GM23338 (cell line): Measurements from ENCODE around the gene ARFIP1. TPM values are rescaled to one million over a fixed set of nuclear protein-coding genes. Genes with fewer than 3 reads are reported as not detected.

Experiments
- ATAC-seq: fragments of 200-7000 bp; cut with Tn5 transposase; 3 replicates; pipeline ENCODE4 v1.9.1; 2020
- DNase-seq: peaks from one replicate; pipeline ENCODE4 v3.0.0-alpha.2; 2015; ENCODE audit warnings: low spot score
- H2AFZ ChIP-seq: fragments of 200-600 bp; sonication (generic); 2 replicates; pipeline ENCODE4 v1.8.0; 2016; ENCODE audit warnings: antibody characterized with exemption, mild to moderate bottlenecking, moderate library complexity
- H3F3A ChIP-seq: fragments of 200-600 bp; sonication (generic); replicated peaks from 2 replicates; pipeline ENCODE4 v1.8.0; 2017; ENCODE audit warnings: antibody characterized with exemption, mixed run types, low read depth
- H3K27ac ChIP-seq: fragments of 200-600 bp; sonication (generic); 2 replicates; pipeline ENCODE4 v1.6.1; 2016; ENCODE audit warnings: low read depth
- H3K27me3 ChIP-seq: fragments of 200-600 bp; sonication (generic); 2 replicates; pipeline ENCODE4 v1.8.0; 2016; ENCODE audit warnings: mild to moderate bottlenecking, mixed run types, moderate library complexity; ENCODE audit not compliant: insufficient read depth
- H3K36me3 ChIP-seq: fragments of 200-600 bp; sonication (generic); 2 replicates; pipeline ENCODE4 v1.8.0; 2016; ENCODE audit warnings: mild to moderate bottlenecking; ENCODE audit not compliant: insufficient read depth
- H3K4me1 ChIP-seq: fragments of 200-600 bp; sonication (generic); 2 replicates; pipeline ENCODE4 v1.8.0; 2016; ENCODE audit warnings: mild to moderate bottlenecking, moderate library complexity; ENCODE audit not compliant: insufficient read depth
- H3K4me2 ChIP-seq: fragments of 200-600 bp; sonication (generic); 2 replicates; pipeline ENCODE4 v1.7.1; 2017; ENCODE audit warnings: mixed run types
- H3K4me3 ChIP-seq: fragments of 200-600 bp; sonication (generic); 2 replicates; pipeline ENCODE4 v1.6.1; 2016; ENCODE audit warnings: mixed run types
- H3K79me2 ChIP-seq: fragments of 200-600 bp; sonication (generic); replicated peaks from 2 replicates; pipeline ENCODE4 v1.8.0; 2017; ENCODE audit warnings: mild to moderate bottlenecking; ENCODE audit not compliant: insufficient read depth
- H3K9me2 ChIP-seq: fragments of 200-600 bp; sonication (generic); 2 replicates; pipeline ENCODE4 v1.8.0; 2017; ENCODE audit not compliant: insufficient read depth
- H4K20me1 ChIP-seq: fragments of 200-600 bp; sonication (generic); replicated peaks from 2 replicates; pipeline ENCODE4 v1.8.0; 2017; ENCODE audit warnings: mild to moderate bottlenecking; ENCODE audit not compliant: insufficient read depth
- H3K27ac Mint-ChIP-seq: 2 replicates; pipeline ENCODE4 v1.8.0; 2020; ENCODE audit warnings: inconsistent platforms, mild to moderate bottlenecking, moderate library complexity, mixed read lengths
- H3K27me3 Mint-ChIP-seq: 3 replicates; pipeline ENCODE4 v1.8.0; 2022; ENCODE audit warnings: low read depth, mild to moderate bottlenecking, moderate library complexity, mixed read lengths, inconsistent platforms; ENCODE audit not compliant: insufficient read depth, poor library complexity
- H3K36me3 Mint-ChIP-seq: 3 replicates; pipeline ENCODE4 v1.8.0; 2021; ENCODE audit warnings: low read depth, mild to moderate bottlenecking, inconsistent platforms, moderate library complexity, mixed read lengths
- H3K4me1 Mint-ChIP-seq: 3 replicates; pipeline ENCODE4 v1.8.0; 2020; ENCODE audit warnings: mild to moderate bottlenecking, inconsistent platforms, mixed read lengths
- H3K4me3 Mint-ChIP-seq: 3 replicates; pipeline ENCODE4 v1.8.0; 2021; ENCODE audit warnings: moderate library complexity, mild to moderate bottlenecking, inconsistent platforms, mixed read lengths
- H3K9me3 Mint-ChIP-seq: 3 replicates; pipeline ENCODE4 v1.8.0; 2020; ENCODE audit warnings: moderate library complexity, mild to moderate bottlenecking, inconsistent platforms, mixed read lengths
- CREB1 ChIP-seq: fragments of 250-450 bp; sonication (Bioruptor Pico); IDR thresholded peaks from 2 replicates; pipeline ENCODE4 v1.5.0; 2020; ENCODE audit warnings: low read depth, mild to moderate bottlenecking, moderate library complexity
- ETS1 ChIP-seq: IDR thresholded peaks from 2 replicates; pipeline ENCODE4 v1.6.1; 2016; ENCODE audit warnings: antibody characterized with exemption
- EZH2 ChIP-seq: fragments of 200-600 bp; sonication (generic); IDR thresholded peaks from one replicate; pipeline ENCODE4 v1.8.0; 2017; ENCODE audit warnings: antibody characterized with exemption, mild to moderate bottlenecking, low read depth; ENCODE audit not compliant: unreplicated experiment
- STAT1 ChIP-seq: IDR thresholded peaks from one replicate; pipeline ENCODE4 v1.6.1; 2016; ENCODE audit warnings: antibody characterized with exemption; ENCODE audit not compliant: unreplicated experiment
- ZNF114 ChIP-seq: fragments of 250-450 bp; sonication (Bioruptor Pico); IDR thresholded peaks from 2 replicates; pipeline ENCODE4 v1.5.0; 2020; ENCODE audit warnings: mild to moderate bottlenecking, moderate library complexity
- ZNF331 ChIP-seq: fragments of 250-450 bp; sonication (Bioruptor Pico); IDR thresholded peaks from 2 replicates; pipeline ENCODE4 v1.5.0; 2020; ENCODE audit warnings: low read depth, mild to moderate bottlenecking, moderate library complexity
- polyA plus RNA-seq: library from polyadenylated mRNA; unstranded; fragments of >200 nt; fragmentation: Nextera tagmentation; extraction: Ambion mirVana; gene quantifications from 2 replicates; pipeline ENCODE4 v1.2.1, GENCODE V29; 2016
- total RNA-seq: library from RNA; depleted of rRNA; stranded (reverse); fragments of >200 nt; shearing (Covaris generic); gene quantifications from 2 replicates; pipeline ENCODE4 v1.2.3, GENCODE V29; 2014
- TF ChIP-seq, protein P1 (sequence below): fragments of 250-450 bp; sonication (Bioruptor Pico); IDR thresholded peaks from 2 replicates; pipeline ENCODE4 v1.5.0; 2020; ENCODE audit warnings: mild to moderate bottlenecking, moderate library complexity

The ARFIP1 gene
- total and polyA plus RNA-seq, 2 experiments from 2014 or later = 46.0 to 49.6 TPM

GRCh38 chr4:152903658-152904057, 123.9 kb downstream of the ARFIP1 start (continued):
- TF ChIP-seq, protein P1, sequence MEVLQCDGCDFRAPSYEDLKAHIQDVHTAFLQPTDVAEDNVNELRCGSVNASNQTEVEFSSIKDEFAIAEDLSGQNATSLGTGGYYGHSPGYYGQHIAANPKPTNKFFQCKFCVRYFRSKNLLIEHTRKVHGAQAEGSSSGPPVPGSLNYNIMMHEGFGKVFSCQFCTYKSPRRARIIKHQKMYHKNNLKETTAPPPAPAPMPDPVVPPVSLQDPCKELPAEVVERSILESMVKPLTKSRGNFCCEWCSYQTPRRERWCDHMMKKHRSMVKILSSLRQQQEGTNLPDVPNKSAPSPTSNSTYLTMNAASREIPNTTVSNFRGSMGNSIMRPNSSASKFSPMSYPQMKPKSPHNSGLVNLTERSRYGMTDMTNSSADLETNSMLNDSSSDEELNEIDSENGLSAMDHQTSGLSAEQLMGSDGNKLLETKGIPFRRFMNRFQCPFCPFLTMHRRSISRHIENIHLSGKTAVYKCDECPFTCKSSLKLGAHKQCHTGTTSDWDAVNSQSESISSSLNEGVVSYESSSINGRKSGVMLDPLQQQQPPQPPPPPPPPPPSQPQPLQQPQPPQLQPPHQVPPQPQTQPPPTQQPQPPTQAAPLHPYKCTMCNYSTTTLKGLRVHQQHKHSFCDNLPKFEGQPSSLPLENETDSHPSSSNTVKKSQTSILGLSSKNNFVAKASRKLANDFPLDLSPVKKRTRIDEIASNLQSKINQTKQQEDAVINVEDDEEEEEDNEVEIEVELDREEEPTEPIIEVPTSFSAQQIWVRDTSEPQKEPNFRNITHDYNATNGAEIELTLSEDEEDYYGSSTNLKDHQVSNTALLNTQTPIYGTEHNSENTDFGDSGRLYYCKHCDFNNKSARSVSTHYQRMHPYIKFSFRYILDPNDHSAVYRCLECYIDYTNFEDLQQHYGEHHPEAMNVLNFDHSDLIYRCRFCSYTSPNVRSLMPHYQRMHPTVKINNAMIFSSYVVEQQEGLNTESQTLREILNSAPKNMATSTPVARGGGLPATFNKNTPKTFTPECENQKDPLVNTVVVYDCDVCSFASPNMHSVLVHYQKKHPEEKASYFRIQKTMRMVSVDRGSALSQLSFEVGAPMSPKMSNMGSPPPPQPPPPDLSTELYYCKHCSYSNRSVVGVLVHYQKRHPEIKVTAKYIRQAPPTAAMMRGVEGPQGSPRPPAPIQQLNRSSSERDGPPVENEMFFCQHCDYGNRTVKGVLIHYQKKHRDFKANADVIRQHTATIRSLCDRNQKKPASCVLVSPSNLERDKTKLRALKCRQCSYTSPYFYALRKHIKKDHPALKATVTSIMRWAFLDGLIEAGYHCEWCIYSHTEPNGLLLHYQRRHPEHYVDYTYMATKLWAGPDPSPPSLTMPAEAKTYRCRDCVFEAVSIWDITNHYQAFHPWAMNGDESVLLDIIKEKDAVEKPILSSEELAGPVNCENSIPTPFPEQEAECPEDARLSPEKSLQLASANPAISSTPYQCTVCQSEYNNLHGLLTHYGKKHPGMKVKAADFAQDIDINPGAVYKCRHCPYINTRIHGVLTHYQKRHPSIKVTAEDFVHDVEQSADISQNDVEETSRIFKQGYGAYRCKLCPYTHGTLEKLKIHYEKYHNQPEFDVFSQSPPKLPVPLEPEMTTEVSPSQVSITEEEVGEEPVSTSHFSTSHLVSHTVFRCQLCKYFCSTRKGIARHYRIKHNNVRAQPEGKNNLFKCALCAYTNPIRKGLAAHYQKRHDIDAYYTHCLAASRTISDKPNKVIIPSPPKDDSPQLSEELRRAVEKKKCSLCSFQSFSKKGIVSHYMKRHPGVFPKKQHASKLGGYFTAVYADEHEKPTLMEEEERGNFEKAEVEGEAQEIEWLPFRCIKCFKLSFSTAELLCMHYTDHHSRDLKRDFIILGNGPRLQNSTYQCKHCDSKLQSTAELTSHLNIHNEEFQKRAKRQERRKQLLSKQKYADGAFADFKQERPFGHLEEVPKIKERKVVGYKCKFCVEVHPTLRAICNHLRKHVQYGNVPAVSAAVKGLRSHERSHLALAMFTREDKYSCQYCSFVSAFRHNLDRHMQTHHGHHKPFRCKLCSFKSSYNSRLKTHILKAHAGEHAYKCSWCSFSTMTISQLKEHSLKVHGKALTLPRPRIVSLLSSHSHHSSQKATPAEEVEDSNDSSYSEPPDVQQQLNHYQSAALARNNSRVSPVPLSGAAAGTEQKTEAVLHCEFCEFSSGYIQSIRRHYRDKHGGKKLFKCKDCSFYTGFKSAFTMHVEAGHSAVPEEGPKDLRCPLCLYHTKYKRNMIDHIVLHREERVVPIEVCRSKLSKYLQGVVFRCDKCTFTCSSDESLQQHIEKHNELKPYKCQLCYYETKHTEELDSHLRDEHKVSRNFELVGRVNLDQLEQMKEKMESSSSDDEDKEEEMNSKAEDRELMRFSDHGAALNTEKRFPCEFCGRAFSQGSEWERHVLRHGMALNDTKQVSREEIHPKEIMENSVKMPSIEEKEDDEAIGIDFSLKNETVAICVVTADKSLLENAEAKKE (CRISPR knock-in tag) = no peak
- TF ChIP-seq CREB1 (CRISPR knock-in tag) = no peak
- no peak for TF ChIP-seq STAT1
- no peak for TF ChIP-seq EZH2

GRCh38 chr4:152909901-152910300, 130.1 kb downstream of the ARFIP1 start:
- Mint-ChIP-seq H3K27me3 (no peaks in the 10 kb centered on the region), H3K36me3 (peaks cover 8% of the 10 kb centered on the region; the same call in 2 of the 3 replicates), H3K4me3 (no peak overlapping the region), H3K27ac (no peak overlapping the region), H3K4me1 (no peaks in the 10 kb centered on the region), H3K9me3 (no peaks in the 10 kb centered on the region)
- Histone ChIP-seq H2AFZ (no peak overlapping the region), H3K9me2 (no peaks in the 10 kb centered on the region), H3K4me3 (no peak overlapping the region), H3K27me3 (no peaks in the 10 kb centered on the region), H4K20me1 (no peaks in the 10 kb centered on the region), H3K79me2 (no peaks in the 10 kb centered on the region), H3K27ac (no peak overlapping the region), H3F3A (no peaks in the 10 kb centered on the region), H3K4me1 (no peaks in the 10 kb centered on the region), H3K4me2 (no peak overlapping the region), H3K36me3 (no peaks in the 10 kb centered on the region)
- TF ChIP-seq ETS1 (no peak), EZH2 (no peak), ZNF114 (CRISPR knock-in tag) (no peak), ZNF331 (CRISPR knock-in tag) (no peak)
- no peak for ATAC-seq
- no peak for DNase-seq
